ENCODE measurements around the gene NCCRP1. TPM values are rescaled to one million over a fixed set of nuclear protein-coding genes. Genes with fewer than 3 reads are reported as not detected.

Gene NCCRP1
- total RNA-seq, 1 donor from 2014 or later: 0.61 TPM

DNA sequence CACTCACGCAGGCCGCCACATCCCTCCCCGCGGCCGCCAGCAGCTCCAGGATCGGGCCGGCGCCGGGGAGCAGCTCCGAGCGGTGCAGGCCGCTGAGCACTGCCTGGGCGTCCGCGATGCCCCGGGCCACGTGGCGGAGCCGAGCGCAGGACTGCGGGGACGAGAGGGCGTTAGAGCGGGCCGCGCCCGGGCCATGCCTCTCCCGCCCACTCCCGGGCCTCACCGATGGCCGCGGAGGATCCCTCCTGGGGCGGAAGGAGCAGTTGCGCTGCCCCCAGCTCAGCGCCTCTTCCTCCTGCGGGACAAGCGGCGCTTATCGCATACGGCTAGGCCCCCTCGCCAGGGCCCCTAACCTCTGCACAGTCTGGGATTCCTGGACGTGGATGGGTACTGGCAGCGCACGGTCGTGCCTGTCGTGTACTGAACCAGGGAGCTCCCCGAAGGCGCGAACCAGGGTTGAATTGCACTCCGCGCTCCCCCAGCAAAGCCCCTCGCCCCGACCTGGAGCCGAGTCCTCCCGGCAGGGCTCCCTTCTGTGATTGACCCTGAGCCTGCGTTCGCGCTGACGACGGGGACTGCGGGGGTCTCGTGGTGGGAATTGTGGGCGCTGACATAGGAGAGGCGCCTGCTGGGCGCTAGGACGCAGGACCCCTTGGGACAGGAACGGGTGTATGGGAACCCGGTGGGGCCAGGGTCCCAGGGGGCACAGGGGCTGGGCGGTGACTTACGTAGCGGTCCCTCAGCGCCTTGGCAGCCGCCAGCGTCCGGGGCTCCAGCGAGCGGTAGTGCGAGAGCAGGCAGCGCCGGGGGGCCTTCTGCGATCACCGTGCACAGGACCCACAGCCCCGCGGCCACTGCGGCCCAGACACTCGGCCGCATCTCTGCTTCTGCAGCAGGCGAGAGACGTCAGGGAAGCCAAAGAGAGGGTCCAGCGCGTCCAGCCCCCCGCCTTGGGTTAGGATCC lies 51.2 kb downstream of the NCCRP1 start:
- Mint-ChIP-seq H3K27ac (ENCODE audit: unreplicated experiment) (no peak overlapping the region), H3K27me3 (ENCODE audit: unreplicated experiment) (peaks cover 6% of the 10 kb centered on the region), H3K9me3 (ENCODE audit: unreplicated experiment) (no peaks in the 10 kb centered on the region), H3K4me3 (ENCODE audit: unreplicated experiment) (no peak overlapping the region), H3K36me3 (ENCODE audit: unreplicated experiment) (no peaks in the 10 kb centered on the region), H3K4me1 (ENCODE audit: low read depth, unreplicated experiment) (no peaks in the 10 kb centered on the region)
- TF ChIP-seq, protein P1, sequence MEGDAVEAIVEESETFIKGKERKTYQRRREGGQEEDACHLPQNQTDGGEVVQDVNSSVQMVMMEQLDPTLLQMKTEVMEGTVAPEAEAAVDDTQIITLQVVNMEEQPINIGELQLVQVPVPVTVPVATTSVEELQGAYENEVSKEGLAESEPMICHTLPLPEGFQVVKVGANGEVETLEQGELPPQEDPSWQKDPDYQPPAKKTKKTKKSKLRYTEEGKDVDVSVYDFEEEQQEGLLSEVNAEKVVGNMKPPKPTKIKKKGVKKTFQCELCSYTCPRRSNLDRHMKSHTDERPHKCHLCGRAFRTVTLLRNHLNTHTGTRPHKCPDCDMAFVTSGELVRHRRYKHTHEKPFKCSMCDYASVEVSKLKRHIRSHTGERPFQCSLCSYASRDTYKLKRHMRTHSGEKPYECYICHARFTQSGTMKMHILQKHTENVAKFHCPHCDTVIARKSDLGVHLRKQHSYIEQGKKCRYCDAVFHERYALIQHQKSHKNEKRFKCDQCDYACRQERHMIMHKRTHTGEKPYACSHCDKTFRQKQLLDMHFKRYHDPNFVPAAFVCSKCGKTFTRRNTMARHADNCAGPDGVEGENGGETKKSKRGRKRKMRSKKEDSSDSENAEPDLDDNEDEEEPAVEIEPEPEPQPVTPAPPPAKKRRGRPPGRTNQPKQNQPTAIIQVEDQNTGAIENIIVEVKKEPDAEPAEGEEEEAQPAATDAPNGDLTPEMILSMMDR (IDR thresholded peaks at IDR 0.05; ENCODE audit: partially characterized antibody, unreplicated experiment): no peak
- peak; percentile 51 for DNase-seq

DNA sequence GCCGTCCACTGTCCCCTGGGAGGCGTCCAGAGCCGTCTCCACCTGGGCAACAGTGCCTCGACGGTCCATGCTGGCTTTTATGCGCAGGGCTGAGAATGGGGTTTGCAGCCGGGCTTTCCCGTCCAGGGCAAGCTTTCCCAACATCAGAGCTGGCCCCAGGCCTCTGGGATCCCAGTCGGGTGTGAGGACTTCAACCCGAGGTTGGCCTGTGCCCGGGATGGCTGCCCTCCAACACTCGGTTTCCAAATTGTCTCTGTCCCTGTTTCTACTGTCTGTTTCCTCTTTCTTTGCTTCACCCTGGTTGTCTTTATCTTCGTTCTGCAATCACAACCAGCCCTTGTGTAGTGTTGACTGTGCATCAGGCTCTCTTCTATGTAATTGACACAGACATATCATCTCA lies 52.0 kb downstream of the NCCRP1 start, which contains the start of gene IFNL4:
TSS of gene IFNL4 (minus strand) at position 51 of the 400 bp plus-strand sequence.
- H3K4me3 Mint-ChIP-seq (ENCODE audit: unreplicated experiment): no peak within 1 kb of the TSS
- H3K4me1 Mint-ChIP-seq (ENCODE audit: low read depth, unreplicated experiment): no peaks in the 10 kb centered on the region
- peaks cover under 1% of the 10 kb centered on the region for H3K9me3 Mint-ChIP-seq (ENCODE audit: unreplicated experiment)
- DNase-seq: no peak
- TF ChIP-seq, protein P1 (IDR thresholded peaks at IDR 0.05; ENCODE audit: partially characterized antibody, unreplicated experiment): no peak
- H3K36me3 Mint-ChIP-seq (ENCODE audit: unreplicated experiment): no peaks in the 10 kb centered on the region
- peaks cover 6% of the 10 kb centered on the region for H3K27me3 Mint-ChIP-seq (ENCODE audit: unreplicated experiment)
- H3K27ac Mint-ChIP-seq (ENCODE audit: unreplicated experiment): no peak within 1 kb of the TSS

DNA sequence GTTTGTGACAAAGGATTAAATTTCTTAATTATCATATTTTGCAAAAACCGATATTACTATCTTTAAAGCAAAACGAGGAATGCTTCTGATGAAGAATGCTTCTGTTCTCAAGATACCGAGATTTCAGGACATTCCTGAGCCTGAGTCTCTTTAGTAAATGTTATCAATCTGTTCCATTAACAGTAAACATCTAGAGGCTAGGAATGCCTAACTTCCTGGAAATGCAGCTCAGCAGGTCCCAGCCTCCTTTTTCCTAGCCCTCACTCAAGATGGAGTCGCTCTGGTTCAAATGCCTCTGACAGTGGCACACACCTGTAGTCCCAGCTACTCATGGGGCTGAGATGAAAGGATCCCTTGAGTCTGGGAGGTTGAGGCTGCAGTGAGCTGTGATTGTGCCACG lies 54.3 kb downstream of the NCCRP1 start:
- Mint-ChIP-seq H3K27ac (ENCODE audit: unreplicated experiment) (no peak overlapping the region), H3K9me3 (ENCODE audit: unreplicated experiment) (peaks cover 2% of the 10 kb centered on the region), H3K36me3 (ENCODE audit: unreplicated experiment) (no peaks in the 10 kb centered on the region), H3K4me3 (ENCODE audit: unreplicated experiment) (no peak overlapping the region), H3K27me3 (ENCODE audit: unreplicated experiment) (peaks cover 6% of the 10 kb centered on the region), H3K4me1 (ENCODE audit: low read depth, unreplicated experiment) (no peaks in the 10 kb centered on the region)
- DNase-seq: no peak
- TF ChIP-seq, protein P1 (IDR thresholded peaks at IDR 0.05; ENCODE audit: partially characterized antibody, unreplicated experiment): no peak

Other genes starting within 250 kb of the NCCRP1 start
- 5.5 TPM for gene FBXO17, start 221.2 kb upstream of the NCCRP1 start, total RNA-seq (ENCODE audit: unreplicated experiment)
- 2.2 TPM for gene FBXO27, start 164.4 kb upstream of the NCCRP1 start, total RNA-seq (ENCODE audit: unreplicated experiment)
- not detected for gene ACP7, start 112.6 kb upstream of the NCCRP1 start, total RNA-seq (ENCODE audit: unreplicated experiment)
- gene PAK4, start 71.2 kb upstream of the NCCRP1 start, total RNA-seq (ENCODE audit: unreplicated experiment): 52.5 TPM
- not detected for gene SYCN, start 7.3 kb downstream of the NCCRP1 start, total RNA-seq (ENCODE audit: unreplicated experiment)
- gene IFNL3, start 48.0 kb downstream of the NCCRP1 start, total RNA-seq (ENCODE audit: unreplicated experiment): not detected
- gene IFNL4, start 51.9 kb downstream of the NCCRP1 start, total RNA-seq (ENCODE audit: unreplicated experiment): not detected
- gene IFNL2, start 71.4 kb downstream of the NCCRP1 start, total RNA-seq (ENCODE audit: unreplicated experiment): not detected
- gene IFNL1, start 99.4 kb downstream of the NCCRP1 start, total RNA-seq (ENCODE audit: unreplicated experiment): not detected
- 56.3 TPM for gene LRFN1, start 123.9 kb downstream of the NCCRP1 start, total RNA-seq (ENCODE audit: unreplicated experiment)
- gene GMFG, start 139.1 kb downstream of the NCCRP1 start, total RNA-seq (ENCODE audit: unreplicated experiment): 1.2 TPM
- gene SAMD4B, start 145.5 kb downstream of the NCCRP1 start, total RNA-seq (ENCODE audit: unreplicated experiment): 119 TPM
- gene PAF1, start 194.1 kb downstream of the NCCRP1 start, total RNA-seq (ENCODE audit: unreplicated experiment): 36.2 TPM
- 30.1 TPM for gene MED29, start 194.4 kb downstream of the NCCRP1 start, total RNA-seq (ENCODE audit: unreplicated experiment)
- gene ZFP36, start 209.9 kb downstream of the NCCRP1 start, total RNA-seq (ENCODE audit: unreplicated experiment): 3.1 TPM
- 205 TPM for gene PLEKHG2, start 215.7 kb downstream of the NCCRP1 start, total RNA-seq (ENCODE audit: unreplicated experiment)
- 912 TPM for gene RPS16, start 239.0 kb downstream of the NCCRP1 start, total RNA-seq (ENCODE audit: unreplicated experiment)
- 160 TPM for gene SUPT5H, start 248.6 kb downstream of the NCCRP1 start, total RNA-seq (ENCODE audit: unreplicated experiment)